GM12891 (cell line): ENCODE measurements around the gene CGB1.

ENCODE experiments used
- DNase-seq: peaks from one replicate; pipeline ENCODE4 v3.0.0; 2011; ENCODE audit warnings: low spot score; ENCODE audit not compliant: insufficient read length
- FAIRE-seq: peaks from 2 replicates; lab custom pipeline; 2011; peaks lifted over from hg19 to GRCh38; lab: Jason Lieb, UNC
- PAX5 ChIP-seq: IDR thresholded peaks from 2 replicates; pipeline ENCODE4 v1.6.1; 2011; ENCODE audit warnings: low read length, moderate library complexity, mild to moderate bottlenecking; ENCODE audit not compliant: insufficient read depth, severe bottlenecking
- POLR2A ChIP-seq: IDR thresholded peaks from 2 replicates; pipeline ENCODE4 v1.6.1; 2011; ENCODE audit warnings: low read depth, low read length, control low read depth
- POLR2AphosphoS5 ChIP-seq: IDR thresholded peaks from 2 replicates; pipeline ENCODE4 v1.6.1; 2011; ENCODE audit warnings: low read depth, low read length, control low read depth
- POU2F2 ChIP-seq: IDR thresholded peaks from 2 replicates; pipeline ENCODE4 v1.6.1; 2011; ENCODE audit warnings: low read depth, mild to moderate bottlenecking, control low read depth, low read length, moderate library complexity
- SPI1 ChIP-seq: IDR thresholded peaks from 2 replicates; pipeline ENCODE4 v1.6.1; 2011; ENCODE audit warnings: low read depth, low read length, control low read depth
- TAF1 ChIP-seq: IDR thresholded peaks from 2 replicates; pipeline ENCODE4 v1.6.1; 2011; ENCODE audit warnings: low read depth, low read length, control low read depth

Gene CGB1

DNA sequence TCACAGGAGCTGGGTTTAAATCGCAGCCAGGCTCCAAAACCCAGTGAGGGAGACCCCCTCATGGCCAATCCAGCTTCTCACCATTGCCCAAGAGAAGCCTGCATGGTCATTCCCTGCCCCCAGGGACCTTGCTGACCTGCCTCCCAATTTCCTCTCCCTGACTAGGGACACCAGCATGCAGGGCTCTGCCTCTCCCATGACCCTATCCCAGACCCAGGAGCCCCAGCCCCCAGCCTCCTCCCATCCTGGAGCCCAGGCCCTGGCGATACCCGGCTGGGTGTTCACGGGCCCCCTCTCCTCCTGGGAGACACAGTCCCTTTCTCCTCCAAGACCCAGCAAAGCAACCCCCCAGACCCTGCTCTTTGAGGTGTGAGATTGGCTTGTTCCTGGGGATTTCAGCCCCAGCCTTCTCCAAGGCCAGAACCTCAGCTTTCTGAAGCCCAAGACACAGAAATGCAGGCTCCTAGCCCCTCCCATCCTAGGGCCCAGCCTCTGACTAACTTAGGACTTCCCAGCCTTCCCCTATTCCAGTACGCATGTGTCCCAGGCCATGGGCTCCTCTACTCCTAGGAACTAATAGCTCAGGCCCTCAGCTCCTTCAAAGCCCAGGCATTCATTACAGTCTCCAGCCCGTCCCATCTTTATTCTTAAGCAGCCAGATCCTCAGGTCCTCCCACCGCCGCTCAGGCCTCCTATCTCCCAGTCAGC, 44.7 kb downstream of the CGB1 start:
- DNase-seq, result peak; percentile 47

DNA sequence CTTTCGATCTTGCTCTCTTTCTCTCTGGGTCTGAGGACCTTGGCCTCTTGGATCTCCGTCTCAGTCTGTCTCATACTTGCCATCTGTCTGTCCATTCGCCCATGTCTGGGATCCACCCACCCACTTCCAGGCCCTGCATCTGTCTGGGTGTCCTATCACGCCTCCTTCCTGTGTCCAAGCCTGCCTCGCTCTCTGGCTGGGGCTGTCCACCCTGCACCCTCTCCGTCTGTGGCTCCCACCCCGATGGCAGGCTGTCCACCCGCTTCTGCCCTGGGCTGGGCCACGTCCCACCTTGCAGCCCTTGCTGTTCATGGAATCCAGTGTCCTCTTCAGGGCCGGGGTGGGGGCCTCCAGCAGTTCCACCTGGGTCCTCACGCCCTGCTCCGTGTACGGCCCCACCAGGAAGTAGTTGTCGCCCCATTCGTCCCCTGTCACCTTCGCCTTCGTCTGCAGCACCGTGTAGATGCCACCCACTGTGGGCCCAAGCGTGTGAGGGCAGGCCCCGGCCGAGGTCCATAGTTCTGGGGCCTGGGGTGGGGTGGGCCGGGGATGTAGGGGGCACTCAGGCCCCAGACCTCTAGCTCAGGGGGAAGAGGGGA, 45.6 kb downstream of the CGB1 start:
- no peak for FAIRE-seq
- TF ChIP-seq PAX5 (no peak), POLR2AphosphoS5 (no peak), POLR2A (no peak), TAF1 (no peak), SPI1 (no peak), POU2F2 (no peak)

More for the DNA sequence above, 44.7 kb downstream of the CGB1 start:
- no peak for FAIRE-seq
- TF ChIP-seq POLR2A (no peak), SPI1 (0 out of 2 replicates have a peak, but pooled peaks have one; percentile 2), TAF1 (no peak), POLR2AphosphoS5 (no peak), POU2F2 (no peak), PAX5 (no peak)

DNA sequence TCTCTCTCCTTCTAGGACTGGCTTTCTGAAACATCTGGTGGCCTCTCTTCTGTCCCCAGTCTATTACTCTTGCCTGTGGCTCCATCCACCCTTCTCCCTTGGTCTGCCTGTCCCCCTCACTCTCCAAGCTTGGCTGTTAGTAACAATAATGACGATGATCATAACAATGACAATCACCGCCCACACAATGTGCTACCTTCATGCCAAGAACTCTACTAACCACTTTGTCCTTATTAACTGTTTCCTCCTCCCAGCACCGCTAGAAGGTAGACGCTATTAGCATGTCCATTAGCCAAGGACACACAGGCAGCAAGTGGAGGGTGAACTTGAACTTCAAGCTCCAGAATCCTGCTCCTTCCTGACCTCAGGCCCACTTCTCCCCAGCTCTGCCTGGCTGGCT, 46.3 kb downstream of the CGB1 start:
- FAIRE-seq, result no peak

More for the DNA sequence above, 45.6 kb downstream of the CGB1 start:
- DNase-seq, result no peak

DNA sequence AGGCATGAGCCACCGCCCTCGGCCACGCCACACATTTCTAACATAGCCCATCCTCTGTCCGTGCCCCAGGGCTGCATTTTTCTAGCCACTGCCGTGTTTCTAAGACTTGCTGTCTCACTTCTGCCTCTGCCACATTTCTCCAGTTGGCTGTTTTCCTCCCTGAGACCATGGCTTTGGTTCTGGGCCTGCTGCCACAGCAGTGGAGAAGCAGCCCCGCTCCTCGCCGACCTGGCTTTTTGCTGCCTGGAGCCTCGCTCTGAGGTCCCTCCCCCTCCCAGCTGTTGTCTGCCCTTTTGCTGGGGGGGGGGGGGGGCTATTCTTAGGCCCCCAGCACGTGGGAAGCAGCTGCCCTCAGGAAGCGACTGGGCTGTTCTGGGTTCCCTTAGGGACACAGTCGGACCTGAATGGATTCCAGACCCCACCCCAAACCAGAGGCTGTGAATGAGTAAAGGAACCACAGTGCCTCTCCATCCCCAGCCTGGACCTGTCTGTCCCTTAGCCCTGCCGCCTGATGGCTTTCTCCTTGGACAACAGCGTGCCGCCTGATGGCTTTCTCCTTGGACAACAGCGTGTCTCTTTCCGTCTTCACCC, 46.9 kb downstream of the CGB1 start:
- no peak for TF ChIP-seq PAX5
- TF ChIP-seq POU2F2, result no peak
- no peak for TF ChIP-seq POLR2AphosphoS5
- TF ChIP-seq TAF1, result no peak
- no peak for TF ChIP-seq SPI1
- TF ChIP-seq POLR2A, result no peak
- DNase-seq, result no peak
- no peak for FAIRE-seq

More for the DNA sequence above, 46.3 kb downstream of the CGB1 start:
- TF ChIP-seq POLR2A (no peak), POLR2AphosphoS5 (no peak), PAX5 (no peak), SPI1 (no peak), POU2F2 (no peak), TAF1 (no peak)
- DNase-seq, result no peak

DNA sequence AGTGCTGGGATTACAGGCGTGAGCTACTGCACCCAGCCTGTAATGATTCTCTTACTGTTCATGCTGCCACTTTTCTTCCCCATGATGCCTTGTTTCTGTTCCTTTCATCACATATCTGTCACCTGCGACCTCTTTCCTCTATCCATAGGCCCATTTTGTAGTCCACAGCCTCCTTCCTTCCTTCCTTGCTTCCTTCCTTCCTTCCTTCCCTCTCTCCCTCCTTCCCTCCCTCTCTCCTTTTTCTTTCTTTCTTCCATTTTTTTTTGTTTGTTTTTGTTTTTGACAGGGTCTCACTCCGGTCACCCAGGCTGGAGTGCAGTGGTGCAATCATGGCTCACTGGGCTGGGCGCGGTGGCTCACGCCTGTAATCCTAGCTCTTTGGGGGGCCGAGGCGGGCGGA, 47.8 kb downstream of the CGB1 start:
- DNase-seq, result no peak
- TF ChIP-seq SPI1 (no peak), TAF1 (no peak), POLR2AphosphoS5 (no peak)
- FAIRE-seq, result no peak

DNA sequence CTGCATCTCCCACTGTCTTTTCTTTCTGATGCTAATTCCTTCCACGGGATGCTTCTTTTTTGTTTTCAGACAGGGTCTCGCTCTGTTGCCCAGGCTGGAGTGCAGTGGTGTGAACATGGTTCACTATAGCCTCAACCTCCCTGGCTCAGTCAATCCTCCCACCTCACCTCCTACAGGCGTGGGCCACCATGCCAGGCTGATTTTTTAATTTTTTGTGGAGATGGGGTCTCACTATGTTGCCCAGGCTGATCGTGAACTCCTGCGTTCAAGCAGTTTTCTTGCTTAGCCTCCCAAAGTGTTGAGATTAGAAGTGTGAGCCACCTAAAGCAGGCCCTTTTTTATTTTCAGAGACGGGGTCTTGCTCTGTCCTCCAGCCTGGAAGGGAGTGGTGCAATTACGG, 48.4 kb downstream of the CGB1 start:
- TF ChIP-seq TAF1 (no peak), PAX5 (no peak), POLR2A (no peak), POLR2AphosphoS5 (no peak), SPI1 (no peak), POU2F2 (no peak)
- no peak for FAIRE-seq
- no peak for DNase-seq

DNA sequence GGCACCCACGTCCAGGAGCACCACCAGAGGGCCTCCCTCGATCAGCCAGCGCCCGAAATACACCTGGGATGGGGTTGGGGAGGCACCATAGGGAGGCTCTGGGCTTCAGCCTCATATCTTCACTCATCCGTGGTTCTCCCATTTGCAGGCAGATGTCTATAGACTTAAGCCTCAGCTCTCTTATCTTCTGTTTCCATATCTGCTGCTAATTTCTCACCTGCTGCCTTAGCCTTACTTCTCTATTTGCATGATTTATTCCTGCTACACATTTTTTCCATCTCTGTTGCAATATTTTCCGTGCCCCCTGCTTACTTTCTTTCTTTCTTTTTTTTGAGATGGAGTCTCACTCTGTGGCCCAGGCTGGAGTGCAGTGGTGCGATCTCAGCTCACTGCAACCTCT, 49.4 kb downstream of the CGB1 start:
- DNase-seq (no peak), FAIRE-seq (no peak)
- TF ChIP-seq POU2F2, result no peak
- TF ChIP-seq POLR2A, result no peak
- no peak for TF ChIP-seq POLR2AphosphoS5
- no peak for TF ChIP-seq TAF1
- no peak for TF ChIP-seq PAX5

DNA sequence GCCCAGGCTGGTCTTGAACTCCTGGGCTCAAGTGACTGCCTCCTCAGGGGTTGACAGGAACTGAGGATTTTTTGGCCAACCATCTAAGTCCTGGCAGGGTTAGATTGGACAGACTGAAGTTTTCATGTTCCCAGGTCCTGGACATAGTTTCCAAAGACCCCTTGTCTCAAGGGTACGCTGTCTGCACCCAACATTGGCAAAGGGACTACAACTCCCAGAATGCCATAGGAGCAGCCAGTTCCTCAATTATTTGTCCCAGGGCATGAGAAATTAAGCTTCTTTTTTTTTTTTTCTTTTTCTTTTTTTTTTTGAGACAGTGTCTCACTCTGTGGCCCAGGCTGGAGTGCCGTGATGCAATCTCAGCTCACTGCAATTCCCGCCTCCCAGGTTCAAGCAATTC, 50.5 kb downstream of the CGB1 start:
- TF ChIP-seq SPI1, result peak; percentile 65
- TF ChIP-seq TAF1, result no peak
- no peak for TF ChIP-seq POU2F2
- no peak for TF ChIP-seq PAX5
- no peak for TF ChIP-seq POLR2AphosphoS5
- DNase-seq, result no peak
- no peak for FAIRE-seq

DNA sequence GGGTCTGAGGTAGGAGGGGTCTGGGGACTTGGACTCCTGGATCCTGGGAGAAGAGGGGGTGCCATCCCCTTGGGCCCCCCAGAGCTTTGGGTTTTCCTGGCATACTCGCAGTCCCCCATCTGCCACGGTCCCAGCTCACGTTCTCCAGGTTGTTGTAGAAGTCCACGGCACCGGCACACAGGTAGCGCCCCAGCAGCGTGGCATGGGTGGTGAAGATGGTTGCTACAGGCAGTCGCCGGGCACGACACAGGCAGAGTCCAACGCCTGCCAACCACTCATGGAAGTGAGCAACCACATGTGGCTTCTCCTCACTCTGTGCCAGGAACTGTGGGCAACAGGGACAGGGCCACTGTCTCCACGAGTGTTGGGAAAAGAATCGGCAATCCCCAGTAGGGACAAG, 51.0 kb downstream of the CGB1 start:
- no peak for TF ChIP-seq TAF1
- no peak for TF ChIP-seq POU2F2
- TF ChIP-seq PAX5, result no peak
- no peak for TF ChIP-seq SPI1
- no peak for TF ChIP-seq POLR2A
- no peak for TF ChIP-seq POLR2AphosphoS5
- FAIRE-seq (no peak), DNase-seq (no peak)
